ENCODE measurements around the gene TSPOAP1. TPM values are rescaled to one million over a fixed set of nuclear protein-coding genes. Genes with fewer than 3 reads are reported as not detected.

TSPOAP1 gene
- total and polyA plus RNA-seq, 10 of the 15 experiments (the other 5 are each of a cell fraction or from before 2014, with no cell fraction given) = 0.58 to 16.4 (median 4.2) TPM; not detected in 1

DNA sequence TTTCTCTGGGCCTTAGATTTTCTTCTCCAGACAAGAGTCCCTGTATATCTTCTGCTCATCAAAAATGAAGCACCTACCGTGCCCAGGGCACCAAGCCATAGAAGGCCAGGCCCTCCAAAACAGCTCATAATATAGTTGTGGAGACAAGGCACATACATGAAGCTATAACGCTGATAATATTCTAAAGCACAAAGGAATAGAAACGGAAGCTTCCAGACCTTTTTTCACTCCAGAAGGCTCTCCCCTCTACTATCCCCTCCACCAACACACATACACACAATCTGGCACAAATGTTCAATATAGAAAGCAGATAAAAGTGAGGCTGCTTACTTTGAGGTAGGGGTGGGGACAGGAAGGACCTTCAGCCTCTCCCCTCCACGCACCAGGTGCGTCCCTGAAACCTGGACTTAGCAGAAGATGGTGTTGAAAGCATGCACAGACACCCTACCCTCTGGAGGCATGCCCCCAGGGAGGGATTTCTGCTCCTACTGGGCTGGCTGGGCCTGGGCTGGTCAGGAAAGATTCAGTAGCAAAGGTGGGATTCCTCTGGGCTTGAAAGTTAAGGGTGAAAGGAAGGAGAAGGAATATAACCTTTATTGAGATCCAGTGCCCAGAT, 37.5 kb upstream of the TSPOAP1 start (continued):
- TF ChIP-seq, protein P1, sequence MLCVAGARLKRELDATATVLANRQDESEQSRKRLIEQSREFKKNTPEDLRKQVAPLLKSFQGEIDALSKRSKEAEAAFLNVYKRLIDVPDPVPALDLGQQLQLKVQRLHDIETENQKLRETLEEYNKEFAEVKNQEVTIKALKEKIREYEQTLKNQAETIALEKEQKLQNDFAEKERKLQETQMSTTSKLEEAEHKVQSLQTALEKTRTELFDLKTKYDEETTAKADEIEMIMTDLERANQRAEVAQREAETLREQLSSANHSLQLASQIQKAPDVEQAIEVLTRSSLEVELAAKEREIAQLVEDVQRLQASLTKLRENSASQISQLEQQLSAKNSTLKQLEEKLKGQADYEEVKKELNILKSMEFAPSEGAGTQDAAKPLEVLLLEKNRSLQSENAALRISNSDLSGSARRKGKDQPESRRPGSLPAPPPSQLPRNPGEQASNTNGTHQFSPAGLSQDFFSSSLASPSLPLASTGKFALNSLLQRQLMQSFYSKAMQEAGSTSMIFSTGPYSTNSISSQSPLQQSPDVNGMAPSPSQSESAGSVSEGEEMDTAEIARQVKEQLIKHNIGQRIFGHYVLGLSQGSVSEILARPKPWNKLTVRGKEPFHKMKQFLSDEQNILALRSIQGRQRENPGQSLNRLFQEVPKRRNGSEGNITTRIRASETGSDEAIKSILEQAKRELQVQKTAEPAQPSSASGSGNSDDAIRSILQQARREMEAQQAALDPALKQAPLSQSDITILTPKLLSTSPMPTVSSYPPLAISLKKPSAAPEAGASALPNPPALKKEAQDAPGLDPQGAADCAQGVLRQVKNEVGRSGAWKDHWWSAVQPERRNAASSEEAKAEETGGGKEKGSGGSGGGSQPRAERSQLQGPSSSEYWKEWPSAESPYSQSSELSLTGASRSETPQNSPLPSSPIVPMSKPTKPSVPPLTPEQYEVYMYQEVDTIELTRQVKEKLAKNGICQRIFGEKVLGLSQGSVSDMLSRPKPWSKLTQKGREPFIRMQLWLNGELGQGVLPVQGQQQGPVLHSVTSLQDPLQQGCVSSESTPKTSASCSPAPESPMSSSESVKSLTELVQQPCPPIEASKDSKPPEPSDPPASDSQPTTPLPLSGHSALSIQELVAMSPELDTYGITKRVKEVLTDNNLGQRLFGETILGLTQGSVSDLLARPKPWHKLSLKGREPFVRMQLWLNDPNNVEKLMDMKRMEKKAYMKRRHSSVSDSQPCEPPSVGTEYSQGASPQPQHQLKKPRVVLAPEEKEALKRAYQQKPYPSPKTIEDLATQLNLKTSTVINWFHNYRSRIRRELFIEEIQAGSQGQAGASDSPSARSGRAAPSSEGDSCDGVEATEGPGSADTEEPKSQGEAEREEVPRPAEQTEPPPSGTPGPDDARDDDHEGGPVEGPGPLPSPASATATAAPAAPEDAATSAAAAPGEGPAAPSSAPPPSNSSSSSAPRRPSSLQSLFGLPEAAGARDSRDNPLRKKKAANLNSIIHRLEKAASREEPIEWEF (IDR thresholded peaks at IDR 0.05; ENCODE audit: insufficient replicate concordance, low read depth, low read length) = no peak
- no peak for TF ChIP-seq HDAC2 (IDR thresholded peaks at IDR 0.05)
- TF ChIP-seq, protein P2, sequence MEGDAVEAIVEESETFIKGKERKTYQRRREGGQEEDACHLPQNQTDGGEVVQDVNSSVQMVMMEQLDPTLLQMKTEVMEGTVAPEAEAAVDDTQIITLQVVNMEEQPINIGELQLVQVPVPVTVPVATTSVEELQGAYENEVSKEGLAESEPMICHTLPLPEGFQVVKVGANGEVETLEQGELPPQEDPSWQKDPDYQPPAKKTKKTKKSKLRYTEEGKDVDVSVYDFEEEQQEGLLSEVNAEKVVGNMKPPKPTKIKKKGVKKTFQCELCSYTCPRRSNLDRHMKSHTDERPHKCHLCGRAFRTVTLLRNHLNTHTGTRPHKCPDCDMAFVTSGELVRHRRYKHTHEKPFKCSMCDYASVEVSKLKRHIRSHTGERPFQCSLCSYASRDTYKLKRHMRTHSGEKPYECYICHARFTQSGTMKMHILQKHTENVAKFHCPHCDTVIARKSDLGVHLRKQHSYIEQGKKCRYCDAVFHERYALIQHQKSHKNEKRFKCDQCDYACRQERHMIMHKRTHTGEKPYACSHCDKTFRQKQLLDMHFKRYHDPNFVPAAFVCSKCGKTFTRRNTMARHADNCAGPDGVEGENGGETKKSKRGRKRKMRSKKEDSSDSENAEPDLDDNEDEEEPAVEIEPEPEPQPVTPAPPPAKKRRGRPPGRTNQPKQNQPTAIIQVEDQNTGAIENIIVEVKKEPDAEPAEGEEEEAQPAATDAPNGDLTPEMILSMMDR (IDR thresholded peaks at IDR 0.05 in 2 of 3, conservative IDR thresholded peaks at IDR 0.05 in 1 of 3; ENCODE audit: control insufficient read depth in 2 of 3, extremely low read depth in 1 of 3, insufficient read depth in 1 of 3, low read depth in 3 of 3, low read length in 3 of 3) = no peak

Measured in GM12878 (cell line).